WERI-Rb-1 (cell line): ENCODE results near the gene SLC25A11.
"Not testable (repeated sequence)": the region's sequence is repeated elsewhere in the genome, so short reads cannot be mapped to it uniquely, and the experiment has no call there.

Source experiments
- DNase-seq: peaks from one replicate; pipeline ENCODE4 v3.0.0-alpha.2; 2020
- H3K27ac ChIP-seq: fragments of 250-450 bp; sonication (Bioruptor Pico); 2 replicates; pipeline ENCODE4 v1.5.1; 2020; ENCODE audit warnings: mild to moderate bottlenecking, moderate library complexity
- H3K27me3 ChIP-seq: fragments of 250-450 bp; sonication (Bioruptor Pico); 2 replicates; pipeline ENCODE4 v1.5.1; 2021; ENCODE audit warnings: mild to moderate bottlenecking, low read depth, moderate library complexity; ENCODE audit not compliant: insufficient read depth, severe bottlenecking
- H3K36me3 ChIP-seq: fragments of 250-450 bp; sonication (Bioruptor Pico); 2 replicates; pipeline ENCODE4 v1.5.1; 2020; ENCODE audit warnings: mild to moderate bottlenecking, moderate library complexity
- H3K4me3 ChIP-seq: 2 replicates; pipeline ENCODE4 v1.5.1; 2011; ENCODE audit warnings: low read depth, mild to moderate bottlenecking, control low read depth, low read length
- H3K9me3 ChIP-seq: fragments of 250-450 bp; sonication (Bioruptor Pico); 2 replicates; pipeline ENCODE4 v1.5.1; 2021; ENCODE audit warnings: mild to moderate bottlenecking, moderate library complexity; ENCODE audit not compliant: severe bottlenecking
- TF ChIP-seq, protein P1 (sequence below): IDR thresholded peaks from 2 replicates; pipeline ENCODE4 v1.5.1; 2011; ENCODE audit warnings: low read depth, mild to moderate bottlenecking, control low read depth, inconsistent platforms, low read length

The SLC25A11 gene

GRCh38 chr17:4913994-4914393 is 25.9 kb downstream of the SLC25A11 start:
- TF ChIP-seq, protein P1, sequence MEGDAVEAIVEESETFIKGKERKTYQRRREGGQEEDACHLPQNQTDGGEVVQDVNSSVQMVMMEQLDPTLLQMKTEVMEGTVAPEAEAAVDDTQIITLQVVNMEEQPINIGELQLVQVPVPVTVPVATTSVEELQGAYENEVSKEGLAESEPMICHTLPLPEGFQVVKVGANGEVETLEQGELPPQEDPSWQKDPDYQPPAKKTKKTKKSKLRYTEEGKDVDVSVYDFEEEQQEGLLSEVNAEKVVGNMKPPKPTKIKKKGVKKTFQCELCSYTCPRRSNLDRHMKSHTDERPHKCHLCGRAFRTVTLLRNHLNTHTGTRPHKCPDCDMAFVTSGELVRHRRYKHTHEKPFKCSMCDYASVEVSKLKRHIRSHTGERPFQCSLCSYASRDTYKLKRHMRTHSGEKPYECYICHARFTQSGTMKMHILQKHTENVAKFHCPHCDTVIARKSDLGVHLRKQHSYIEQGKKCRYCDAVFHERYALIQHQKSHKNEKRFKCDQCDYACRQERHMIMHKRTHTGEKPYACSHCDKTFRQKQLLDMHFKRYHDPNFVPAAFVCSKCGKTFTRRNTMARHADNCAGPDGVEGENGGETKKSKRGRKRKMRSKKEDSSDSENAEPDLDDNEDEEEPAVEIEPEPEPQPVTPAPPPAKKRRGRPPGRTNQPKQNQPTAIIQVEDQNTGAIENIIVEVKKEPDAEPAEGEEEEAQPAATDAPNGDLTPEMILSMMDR = no peak
- Histone ChIP-seq H3K27me3 (no peaks in the 10 kb centered on the region), H3K9me3 (no peaks in the 10 kb centered on the region), H3K4me3 (no peak overlapping the region), H3K36me3 (no peaks in the 10 kb centered on the region), H3K27ac (no peak overlapping the region)
- DNase-seq = no peak

DNA sequence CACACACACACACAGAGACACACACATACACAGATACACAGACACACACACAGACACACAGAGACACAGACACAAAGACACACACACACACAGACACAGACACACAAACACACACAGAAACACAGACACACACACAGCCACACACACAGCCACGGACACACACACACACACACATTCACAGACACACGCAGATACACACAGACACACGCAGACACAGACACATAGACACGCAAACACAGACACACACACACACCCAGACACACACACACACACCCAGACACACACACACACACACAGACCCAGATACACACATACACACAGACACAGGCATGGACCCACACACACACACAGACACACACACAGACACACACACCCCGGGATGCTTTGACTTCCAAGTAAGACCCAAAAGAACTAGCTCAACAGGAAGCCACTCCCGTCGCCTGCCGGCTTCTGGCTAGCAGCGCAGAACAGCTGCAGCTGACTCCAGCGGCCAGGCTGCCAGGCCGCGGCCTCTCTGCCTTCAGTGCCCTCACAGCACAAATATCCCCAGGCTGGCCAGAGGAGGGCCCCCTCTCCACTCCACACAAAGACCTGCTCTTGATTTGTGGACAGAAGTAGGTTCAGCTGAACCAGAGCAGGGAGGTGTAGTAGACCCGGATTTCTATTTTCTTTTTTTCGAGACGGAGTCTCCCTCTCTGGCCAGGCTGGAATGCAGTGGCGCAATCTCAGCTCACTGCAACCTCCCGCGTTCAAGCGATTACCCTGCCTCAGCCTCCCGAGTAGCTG is 30.9 kb downstream of the SLC25A11 start:
- Histone ChIP-seq H3K27ac (peak overlapping the region; percentile 17; the same call in 1 of the 2 replicates), H3K4me3 (no peak overlapping the region), H3K36me3 (no peaks in the 10 kb centered on the region), H3K9me3 (no peaks in the 10 kb centered on the region), H3K27me3 (no peaks in the 10 kb centered on the region)
- TF ChIP-seq, protein P1 = peak; percentile 83
- peak; percentile 92 for DNase-seq

DNA sequence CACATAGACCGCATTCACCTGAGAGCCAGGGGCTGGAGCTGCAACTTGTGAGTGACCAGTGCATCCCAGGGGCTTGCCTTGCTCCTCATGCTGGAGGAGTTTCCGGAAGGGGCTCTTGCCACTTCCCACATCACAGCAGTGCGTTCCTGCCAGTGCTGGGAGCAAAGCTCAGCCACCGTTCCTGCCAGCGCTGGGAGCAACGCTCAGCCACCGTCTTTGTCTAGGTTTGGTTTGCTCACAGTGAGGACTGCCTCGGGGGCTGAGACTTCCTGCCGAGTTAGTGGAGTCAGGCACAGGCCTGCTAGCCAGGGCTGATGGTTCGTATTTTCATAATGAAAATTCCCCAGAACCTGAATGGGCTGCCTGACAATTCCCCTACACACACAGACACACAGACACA is 31.5 kb downstream of the SLC25A11 start:
- H3K4me3 ChIP-seq = no peak overlapping the region
- H3K27me3 ChIP-seq = no peaks in the 10 kb centered on the region
- H3K36me3 ChIP-seq = no peaks in the 10 kb centered on the region
- no peak for DNase-seq
- no peaks in the 10 kb centered on the region for H3K9me3 ChIP-seq
- TF ChIP-seq, protein P1 = no peak
- H3K27ac ChIP-seq = no peak overlapping the region

GRCh38 chr17:4906642-4907041 is 33.2 kb downstream of the SLC25A11 start:
- not testable (repeated sequence) for H3K36me3 ChIP-seq, H3K9me3 ChIP-seq, DNase-seq, H3K27ac ChIP-seq, H3K4me3 ChIP-seq, H3K27me3 ChIP-seq

- DNase-seq = peak; percentile 96
- peak within 1 kb of the TSS; percentile 6; the same call in 1 of the 2 replicates for H3K4me3 ChIP-seq
- TF ChIP-seq, protein P1 = peak; percentile 84
Measured at GRCh38 chr17:4903051-4903818, 36.6 kb downstream of the SLC25A11 start, which contains the start of gene CHRNE. CHRNE (minus strand) TSS chr17:4903098; CDS start chr17:4903063, 35 bp downstream.

GRCh38 chr17:4902540-4902939 is 37.3 kb downstream of the SLC25A11 start:
- Histone ChIP-seq H3K27me3 (no peaks in the 10 kb centered on the region), H3K4me3 (peak overlapping the region; percentile 6; the same call in 1 of the 2 replicates), H3K36me3 (peaks cover 43% of the 10 kb centered on the region), H3K27ac (peak overlapping the region; percentile 89), H3K9me3 (no peaks in the 10 kb centered on the region)
- TF ChIP-seq, protein P1 = no peak
- DNase-seq = peak; percentile 53

More at GRCh38 chr17:4903051-4903818, 36.6 kb downstream of the SLC25A11 start, which contains the start of gene CHRNE:
- Histone ChIP-seq H3K27ac (peak within 1 kb of the TSS; percentile 89), H3K27me3 (no peaks in the 10 kb centered on the region), H3K36me3 (peaks cover 40% of the 10 kb centered on the region), H3K9me3 (no peaks in the 10 kb centered on the region)
